ENCODE measurements around the gene IGF2R. TPM values are rescaled to one million over a fixed set of nuclear protein-coding genes. Genes with fewer than 3 reads are reported as not detected.
"Not testable (repeated sequence)": the region's sequence is repeated elsewhere in the genome, so short reads cannot be mapped to it uniquely, and the experiment has no call there.

The IGF2R gene
- total RNA-seq, 1 donor from 2014 or later: 93.1 TPM

DNA sequence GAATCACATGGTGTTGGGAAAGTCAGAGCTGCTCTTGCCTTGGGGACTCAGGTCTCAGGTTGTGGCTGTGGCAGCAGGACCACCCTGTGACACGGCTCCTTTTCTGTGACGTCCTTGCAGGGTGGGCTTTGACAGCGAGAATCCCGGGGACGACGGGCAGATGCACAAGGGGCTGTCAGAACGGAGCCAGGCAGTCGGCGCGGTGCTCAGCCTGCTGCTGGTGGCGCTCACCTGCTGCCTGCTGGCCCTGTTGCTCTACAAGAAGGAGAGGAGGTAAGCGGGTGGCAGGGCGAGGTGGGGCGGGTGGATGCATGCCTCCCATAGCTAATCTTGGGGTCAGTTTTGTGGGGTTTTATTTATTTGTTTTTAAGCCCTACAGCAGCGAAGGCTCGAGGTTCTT lies 133.5 kb downstream of the IGF2R start:
- no peak for DNase-seq

DNA sequence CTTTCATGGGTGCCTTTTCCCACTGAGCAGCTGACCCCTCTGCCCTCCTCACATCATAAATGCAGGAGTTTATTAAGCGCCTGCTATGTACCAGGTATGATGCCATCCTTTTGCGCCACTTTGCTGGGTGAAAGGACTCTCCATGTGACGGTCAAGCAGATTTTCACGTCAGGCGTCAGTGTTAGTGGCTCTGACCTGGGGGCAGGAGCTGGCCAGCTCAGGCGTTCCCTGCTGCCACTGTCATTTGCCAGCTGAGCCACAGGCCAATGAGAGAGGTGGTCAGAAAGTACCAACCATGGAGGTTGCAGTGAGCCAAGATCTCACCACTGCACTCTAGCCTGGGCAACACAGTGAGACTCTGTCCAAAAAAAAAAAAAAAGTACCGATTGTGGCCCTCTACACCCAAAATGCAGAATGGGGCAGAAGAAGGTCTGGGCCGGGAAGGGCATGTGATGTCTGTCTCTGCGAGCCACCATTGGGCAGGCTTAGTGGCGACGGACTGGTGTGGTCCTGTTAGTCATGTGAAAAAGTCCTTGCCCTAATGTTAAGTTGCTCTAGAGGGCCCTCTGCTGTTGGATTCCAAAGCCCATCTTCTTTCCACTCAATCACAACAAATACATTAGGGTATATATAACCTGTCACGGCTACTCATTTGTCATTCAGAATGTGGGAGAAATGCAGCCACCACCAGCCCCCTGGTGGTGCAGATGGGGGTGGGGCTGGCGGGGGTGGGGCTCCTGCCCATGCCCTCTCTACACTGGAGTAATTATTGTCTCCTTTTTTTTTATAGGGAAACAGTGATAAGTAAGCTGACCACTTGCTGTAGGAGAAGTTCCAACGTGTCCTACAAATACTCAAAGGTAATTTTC lies 134.3 kb downstream of the IGF2R start:
- DNase-seq: no peak

DNA sequence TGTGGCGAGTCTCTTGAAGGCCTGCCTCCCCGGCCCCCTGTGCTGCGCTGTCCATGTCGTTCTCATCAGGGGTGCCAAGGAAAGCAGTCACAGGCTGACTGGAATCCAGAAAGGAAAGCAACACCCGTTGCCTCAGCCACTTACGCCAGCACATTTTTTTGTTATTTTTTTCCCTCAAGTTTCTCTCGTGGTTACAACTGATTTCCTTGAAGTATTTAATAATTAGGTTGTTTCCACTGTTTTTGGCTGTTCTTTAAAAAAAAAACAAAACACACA lies 134.9 kb downstream of the IGF2R start:
- DNase-seq: no peak

DNA sequence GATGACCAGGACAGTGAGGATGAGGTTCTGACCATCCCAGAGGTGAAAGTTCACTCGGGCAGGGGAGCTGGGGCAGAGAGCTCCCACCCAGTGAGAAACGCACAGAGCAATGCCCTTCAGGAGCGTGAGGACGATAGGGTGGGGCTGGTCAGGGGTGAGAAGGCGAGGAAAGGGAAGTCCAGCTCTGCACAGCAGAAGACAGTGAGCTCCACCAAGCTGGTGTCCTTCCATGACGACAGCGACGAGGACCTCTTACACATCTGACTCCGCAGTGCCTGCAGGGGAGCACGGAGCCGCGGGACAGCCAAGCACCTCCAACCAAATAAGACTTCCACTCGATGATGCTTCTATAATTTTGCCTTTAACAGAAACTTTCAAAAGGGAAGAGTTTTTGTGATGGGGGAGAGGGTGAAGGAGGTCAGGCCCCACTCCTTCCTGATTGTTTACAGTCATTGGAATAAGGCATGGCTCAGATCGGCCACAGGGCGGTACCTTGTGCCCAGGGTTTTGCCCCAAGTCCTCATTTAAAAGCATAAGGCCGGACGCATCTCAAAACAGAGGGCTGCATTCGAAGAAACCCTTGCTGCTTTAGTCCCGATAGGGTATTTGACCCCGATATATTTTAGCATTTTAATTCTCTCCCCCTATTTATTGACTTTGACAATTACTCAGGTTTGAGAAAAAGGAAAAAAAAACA lies 136.1 kb downstream of the IGF2R start:
- DNase-seq: no peak

DNA sequence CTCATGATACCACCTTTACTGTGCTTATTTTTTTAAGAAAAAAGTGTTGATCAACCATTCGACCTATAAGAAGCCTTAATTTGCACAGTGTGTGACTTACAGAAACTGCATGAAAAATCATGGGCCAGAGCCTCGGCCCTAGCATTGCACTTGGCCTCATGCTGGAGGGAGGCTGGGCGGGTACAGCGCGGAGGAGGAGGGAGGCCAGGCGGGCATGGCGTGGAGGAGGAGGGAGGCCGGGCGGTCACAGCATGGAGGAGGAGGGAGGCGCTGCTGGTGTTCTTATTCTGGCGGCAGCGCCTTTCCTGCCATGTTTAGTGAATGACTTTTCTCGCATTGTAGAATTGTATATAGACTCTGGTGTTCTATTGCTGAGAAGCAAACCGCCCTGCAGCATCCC lies 137.1 kb downstream of the IGF2R start:
- no peak for DNase-seq

DNA sequence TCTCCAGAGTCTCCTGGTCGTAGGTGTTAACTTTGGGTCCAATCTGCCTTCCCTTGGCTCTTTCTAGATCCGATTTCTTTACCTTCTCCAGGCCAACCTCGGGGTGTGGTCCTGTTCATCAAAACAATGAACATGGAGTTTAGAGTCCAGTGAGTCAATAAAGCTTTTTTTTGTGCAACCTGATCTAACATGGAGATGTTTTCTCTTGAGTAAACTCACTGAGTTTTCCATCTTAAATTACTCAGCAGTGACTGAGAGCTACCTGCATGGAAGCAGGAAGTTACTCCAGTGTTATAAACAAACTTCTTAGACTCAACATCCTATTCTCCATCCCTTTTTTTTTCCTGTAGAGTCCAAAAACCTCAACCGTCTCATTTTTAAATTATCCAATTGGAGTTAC lies 137.8 kb downstream of the IGF2R start:
- DNase-seq: no peak

DNA sequence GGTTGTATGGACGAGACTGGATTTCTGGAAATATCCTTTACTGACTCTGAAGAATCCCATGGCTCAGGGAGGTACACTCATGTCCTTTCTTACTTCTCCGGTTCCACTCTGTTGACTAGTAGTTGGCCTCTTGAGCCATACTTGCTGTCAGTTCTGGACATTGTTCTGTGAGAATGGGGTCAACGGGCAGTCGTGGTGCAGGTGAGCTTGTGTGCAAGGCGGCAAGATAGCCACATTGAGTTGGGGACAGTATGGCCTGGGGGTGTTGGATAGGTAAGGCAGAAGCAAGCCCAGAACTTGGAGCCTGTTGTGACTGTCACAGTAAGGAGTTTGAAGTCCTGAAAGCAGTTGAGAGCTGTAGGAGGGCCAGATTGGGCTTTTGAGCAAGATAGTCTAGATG lies 139.2 kb downstream of the IGF2R start:
- no peak for DNase-seq

DNA sequence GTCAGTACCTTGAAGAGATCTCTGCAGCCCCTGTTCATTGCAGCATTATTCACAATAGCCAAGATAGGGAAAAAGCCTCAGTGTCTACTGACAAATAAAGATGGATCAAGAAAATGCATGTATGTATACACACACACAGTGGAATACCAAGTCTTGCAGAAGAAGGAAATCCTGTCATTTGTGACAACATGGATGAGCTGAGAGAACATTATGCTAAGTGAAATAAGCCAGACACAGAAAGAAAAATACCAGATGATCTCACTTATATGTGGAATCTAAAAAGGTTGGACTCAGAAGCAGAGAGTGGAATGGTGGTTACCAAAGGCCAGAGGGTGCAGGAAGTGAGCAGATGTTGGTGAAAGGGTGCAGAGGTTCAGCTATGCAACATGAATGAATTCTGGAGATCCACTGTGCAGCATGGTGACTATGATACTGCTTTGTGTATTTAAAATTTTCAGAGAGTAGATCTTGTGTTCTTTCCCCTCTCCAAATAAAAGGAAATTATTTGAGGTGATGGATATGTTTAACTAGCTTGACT lies 141.8 kb downstream of the IGF2R start:
- DNase-seq: no peak

DNA sequence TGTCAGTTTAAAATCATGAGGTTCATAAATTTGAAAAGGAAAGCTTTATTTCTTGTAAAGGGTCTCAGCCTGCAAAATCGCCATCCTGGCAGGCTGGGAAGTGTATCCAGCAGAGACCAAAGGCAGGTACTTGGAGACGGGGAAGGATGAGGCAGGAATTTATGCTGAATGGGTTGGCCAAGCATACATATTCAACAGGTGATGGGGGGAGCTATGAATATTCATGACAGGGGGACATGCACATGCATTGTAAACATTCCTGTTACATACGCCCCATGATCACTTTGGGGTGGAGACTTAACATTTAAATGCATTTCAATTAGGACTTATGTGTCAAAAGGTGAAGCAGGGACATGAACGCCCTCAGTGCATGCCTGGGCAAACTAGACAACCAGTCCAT lies 142.9 kb downstream of the IGF2R start:
- DNase-seq: no peak

DNA sequence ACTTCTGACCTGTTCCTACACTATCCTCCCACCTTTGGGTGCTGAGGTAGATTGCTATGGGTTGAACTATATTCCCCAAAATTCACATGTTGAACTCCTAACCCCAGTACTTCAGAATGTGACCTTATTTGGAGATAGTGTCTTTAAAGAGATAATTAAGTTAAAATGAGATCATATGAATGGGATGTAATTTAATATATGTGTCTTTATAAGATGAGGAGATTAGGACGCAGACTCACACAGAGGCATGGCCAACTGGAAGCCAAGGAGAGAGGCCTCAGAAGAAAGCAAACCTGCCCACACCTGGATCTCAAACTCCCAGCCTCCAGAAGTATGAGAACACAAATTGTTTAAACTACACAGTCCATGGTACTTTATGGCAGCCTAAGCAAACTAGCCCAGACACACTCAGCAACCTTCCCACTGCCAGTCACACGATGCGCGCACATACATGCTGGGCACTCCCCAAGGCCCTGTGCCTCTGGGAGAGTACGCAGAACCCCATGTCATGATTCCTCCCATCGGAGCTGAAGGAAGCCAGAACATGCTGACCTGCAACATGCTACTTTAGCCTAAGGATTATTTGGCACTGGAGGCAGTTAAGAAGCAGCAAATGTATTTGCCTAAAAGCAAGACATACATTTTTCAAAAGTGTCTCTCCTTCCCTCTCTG lies 143.9 kb downstream of the IGF2R start:
- no peak for DNase-seq

DNA sequence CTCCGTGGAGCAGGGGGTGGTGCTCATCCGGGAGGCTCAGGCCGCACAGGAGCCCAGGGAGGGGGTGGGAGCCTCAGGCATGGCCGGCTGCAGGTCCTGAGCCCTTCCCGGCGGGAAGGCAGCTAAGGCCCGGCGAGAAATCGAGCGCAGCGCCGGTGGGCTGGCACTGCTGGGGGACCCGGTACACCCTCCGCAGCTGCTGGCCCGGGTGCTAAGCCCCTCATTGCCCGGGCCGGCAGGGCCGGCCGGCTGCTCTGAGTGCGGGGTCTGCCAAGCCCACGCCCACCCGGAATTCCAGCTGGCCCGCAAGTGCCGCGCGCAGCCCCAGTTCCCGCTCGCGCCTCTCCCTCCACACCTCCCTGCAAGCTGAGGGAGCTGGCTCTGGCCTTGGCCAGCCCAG lies 145.7 kb downstream of the IGF2R start:
- DNase-seq: not testable (repeated sequence)

DNA sequence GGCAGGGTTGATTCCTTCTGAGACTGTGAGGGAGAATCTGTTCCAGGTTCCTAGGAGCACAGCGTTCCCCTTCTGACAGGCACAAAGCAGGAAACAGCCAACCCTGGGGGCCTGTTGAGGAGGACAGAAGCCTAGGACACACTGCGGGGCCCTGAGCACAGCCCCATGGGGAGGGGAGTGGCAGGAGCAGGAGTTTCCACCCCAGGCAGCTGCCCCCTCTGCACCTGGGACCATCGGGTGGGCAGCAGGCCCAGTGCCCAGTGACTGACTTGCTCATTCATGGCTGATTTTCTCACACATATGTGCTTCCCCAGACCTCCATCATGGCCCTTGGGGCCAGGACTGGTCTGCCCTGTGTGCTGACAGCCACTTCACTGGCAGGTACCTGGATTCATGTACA lies 146.5 kb downstream of the IGF2R start:
- no peak for DNase-seq

DNA sequence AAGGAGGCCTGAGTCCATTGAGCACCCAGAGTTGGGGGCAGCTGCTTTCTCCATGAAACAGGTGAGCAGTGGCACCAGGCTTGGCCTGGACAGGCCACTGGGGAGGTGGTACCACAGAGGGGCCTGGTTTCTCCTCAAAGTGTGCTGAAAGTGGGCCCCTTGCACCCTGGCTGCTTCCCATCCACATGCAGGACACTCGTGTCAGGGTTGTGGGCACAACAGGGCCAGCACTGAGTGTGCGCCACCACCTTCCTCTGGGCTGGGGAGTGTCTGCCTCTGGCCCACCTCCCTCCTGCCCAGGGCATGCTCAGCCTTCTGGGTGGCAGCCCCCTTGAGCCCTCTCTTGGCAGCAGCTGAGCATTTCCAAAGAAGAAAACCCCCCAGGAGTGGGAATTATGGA lies 147.5 kb downstream of the IGF2R start:
- DNase-seq: no peak

DNA sequence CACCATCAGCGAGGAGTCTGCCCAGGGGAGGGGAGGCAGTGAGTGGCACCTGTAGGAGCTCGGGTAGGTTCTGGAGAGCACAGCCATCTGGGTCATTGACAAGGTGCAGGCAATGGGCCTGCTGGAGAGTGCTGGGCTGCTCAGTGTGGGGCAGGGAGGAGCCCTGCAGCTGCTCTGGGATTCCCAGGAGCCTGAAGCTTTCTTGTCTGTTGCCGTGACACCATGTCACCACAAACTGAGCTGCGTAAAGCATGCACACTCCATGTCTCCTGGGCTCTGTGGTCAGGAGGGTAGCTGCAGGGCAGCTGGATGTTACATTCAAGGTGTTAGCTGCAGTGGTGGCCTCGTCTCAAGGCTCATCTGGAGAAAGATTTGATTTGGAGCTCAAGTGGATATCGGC lies 148.3 kb downstream of the IGF2R start:
- DNase-seq: no peak

DNA sequence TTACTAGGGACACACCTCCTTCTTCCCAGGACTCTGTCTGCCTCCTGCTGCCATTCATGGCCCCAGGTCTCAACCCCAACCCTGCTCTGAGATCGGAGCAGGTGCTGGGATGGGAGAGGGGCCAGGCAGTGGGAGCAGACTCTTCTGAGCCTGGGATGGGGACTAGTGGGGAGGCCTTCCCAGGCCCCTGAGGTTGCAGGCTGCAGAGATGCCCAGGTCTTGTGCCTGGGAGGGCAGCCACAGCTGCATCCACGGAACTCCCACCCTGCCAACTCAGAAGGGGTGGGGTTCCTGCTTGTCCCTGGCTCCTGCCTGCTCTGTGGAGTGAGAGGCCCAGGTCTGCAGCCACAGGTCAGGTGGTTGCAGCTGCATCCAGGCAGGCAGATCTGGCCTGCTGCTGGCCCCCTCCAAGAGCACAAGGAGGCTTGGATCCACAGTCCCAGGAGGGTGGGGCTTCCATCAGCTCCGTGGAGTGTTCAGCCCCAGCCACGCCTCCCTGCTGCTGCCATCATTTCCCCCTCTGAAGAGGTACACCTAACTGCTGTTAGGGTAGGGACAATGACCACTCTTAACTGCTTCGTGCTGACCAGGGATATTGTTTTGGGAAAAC lies 149.8 kb downstream of the IGF2R start:
- DNase-seq: no peak

DNA sequence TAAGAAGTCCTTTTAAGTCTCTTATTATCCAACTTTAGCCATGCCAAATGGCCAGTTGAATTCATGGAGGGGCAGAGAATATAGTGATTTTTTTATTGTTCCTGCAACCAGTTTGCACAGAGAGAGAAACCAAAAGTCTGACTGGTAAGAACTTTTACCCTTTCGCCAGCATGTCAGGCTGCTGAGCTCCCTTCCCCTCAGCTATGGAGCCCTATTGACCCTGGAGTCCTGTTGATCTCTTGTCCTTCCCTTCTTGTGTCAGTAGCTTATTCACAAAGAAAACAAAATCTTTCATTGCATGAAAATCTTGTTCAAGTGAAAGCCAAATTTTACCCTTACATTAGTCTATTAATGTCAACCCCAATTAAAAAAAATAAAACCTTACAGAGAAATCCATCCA lies 151.2 kb downstream of the IGF2R start:
- no peak for DNase-seq

DNA sequence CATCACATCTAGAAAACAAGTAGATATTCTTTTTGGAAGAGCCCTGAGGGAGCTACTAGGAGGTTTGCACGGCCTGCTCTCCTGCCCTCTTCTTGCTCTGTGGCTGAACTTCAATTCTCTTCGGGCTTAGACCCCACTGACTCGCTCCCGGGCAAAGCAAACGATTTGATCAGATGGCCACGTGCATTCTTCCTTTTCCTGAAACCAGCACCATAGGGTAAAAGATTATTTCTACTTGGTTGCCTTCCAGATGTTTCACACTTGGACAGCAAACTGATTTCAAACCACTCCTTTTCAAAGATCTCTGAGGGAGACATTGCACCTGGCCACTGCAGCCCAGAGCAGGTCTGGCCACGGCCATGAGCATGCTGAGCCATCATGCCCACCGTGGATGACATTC lies 152.7 kb downstream of the IGF2R start, which contains the start of gene SLC22A1:
TSS of gene SLC22A1 (plus strand) at position 258 of the 400 bp plus-strand sequence. CDS start at position 379, 121 bp downstream.
- no peak for DNase-seq

DNA sequence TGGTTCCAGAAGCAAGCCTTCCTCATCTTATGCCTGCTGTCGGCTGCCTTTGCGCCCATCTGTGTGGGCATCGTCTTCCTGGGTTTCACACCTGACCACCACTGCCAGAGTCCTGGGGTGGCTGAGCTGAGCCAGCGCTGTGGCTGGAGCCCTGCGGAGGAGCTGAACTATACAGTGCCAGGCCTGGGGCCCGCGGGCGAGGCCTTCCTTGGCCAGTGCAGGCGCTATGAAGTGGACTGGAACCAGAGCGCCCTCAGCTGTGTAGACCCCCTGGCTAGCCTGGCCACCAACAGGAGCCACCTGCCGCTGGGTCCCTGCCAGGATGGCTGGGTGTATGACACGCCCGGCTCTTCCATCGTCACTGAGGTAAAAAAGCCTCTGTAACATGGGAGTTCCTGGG lies 153.1 kb downstream of the IGF2R start:
- DNase-seq: no peak

DNA sequence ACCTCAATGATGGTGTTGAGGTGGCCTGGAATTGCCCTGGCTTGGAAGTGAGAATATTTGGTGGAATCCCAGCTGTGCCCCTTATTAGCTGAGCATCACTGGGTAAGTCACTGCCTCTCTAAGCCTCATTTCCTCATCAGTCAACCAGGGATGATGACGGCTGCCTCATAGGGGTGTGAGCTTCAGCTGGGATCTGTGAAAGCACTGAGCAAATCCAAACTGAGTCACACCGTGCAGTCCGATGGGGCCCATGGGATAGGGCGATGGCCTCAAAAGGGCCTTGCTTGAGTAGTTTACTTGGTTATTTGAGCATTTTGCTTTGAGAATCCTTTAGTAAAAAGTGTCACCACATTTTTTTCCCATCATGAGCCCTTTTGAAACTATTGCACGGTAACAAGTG lies 153.9 kb downstream of the IGF2R start:
- DNase-seq: no peak

DNA sequence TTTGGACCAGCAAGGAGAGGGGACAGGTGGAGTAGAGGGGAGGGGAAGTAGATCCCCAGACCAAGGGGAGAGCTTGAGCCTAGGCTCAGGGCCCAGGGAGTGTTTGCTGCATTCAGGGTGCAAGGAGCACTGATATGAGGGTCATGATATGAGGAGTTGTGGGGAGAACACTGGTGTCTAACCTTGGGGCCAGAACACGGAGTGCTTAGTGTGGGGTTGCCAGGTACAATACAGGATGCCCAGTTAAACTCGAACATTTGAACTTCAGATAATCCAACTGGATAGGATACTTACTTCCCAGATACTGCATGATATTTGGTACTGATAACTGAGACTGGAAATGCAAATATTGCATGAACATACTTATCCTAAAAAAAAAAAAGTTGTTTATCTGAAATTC lies 155.1 kb downstream of the IGF2R start:
- no peak for DNase-seq

DNA sequence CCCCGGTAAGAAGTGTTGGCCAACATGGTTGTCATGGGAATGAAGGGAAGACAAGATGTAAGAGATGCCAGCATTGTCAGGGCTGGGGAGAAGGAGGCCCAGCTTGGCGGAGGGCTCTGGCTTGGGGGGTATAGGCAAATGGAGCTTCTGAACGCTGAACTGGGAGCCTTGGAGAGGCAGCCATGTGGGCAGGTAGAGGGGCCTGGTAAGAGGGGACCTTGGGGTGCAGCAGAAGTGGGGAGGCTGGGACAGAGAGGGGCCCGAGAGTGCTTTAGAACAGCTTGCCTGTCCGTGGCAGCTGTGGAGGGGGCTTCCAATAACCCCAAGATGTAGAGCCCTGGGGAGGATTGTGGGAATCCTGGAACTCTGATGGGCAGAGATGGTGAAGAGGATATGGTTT lies 155.7 kb downstream of the IGF2R start:
- DNase-seq: no peak

DNA sequence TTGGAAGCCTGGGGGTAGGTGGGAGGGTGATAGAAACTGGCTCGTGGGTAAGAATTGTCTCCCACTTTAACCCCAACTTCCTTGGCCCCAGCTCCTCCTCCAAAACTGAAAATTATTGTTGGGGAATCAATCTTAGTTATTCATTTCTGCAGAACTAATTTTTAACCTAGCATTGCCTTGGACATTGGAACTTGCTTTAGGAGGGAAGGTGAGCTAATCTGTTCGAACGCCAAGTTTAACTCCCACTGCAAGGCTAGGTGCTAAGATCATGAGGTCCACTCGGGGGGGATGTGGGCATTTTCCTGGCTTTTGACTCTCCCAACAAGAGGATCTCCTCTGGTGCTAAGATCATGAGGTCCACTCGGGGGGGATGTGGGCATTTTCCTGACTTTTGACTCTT lies 156.2 kb downstream of the IGF2R start:
- DNase-seq: not testable (repeated sequence)
